Measurements from ENCODE around the gene PRR30.

DNA sequence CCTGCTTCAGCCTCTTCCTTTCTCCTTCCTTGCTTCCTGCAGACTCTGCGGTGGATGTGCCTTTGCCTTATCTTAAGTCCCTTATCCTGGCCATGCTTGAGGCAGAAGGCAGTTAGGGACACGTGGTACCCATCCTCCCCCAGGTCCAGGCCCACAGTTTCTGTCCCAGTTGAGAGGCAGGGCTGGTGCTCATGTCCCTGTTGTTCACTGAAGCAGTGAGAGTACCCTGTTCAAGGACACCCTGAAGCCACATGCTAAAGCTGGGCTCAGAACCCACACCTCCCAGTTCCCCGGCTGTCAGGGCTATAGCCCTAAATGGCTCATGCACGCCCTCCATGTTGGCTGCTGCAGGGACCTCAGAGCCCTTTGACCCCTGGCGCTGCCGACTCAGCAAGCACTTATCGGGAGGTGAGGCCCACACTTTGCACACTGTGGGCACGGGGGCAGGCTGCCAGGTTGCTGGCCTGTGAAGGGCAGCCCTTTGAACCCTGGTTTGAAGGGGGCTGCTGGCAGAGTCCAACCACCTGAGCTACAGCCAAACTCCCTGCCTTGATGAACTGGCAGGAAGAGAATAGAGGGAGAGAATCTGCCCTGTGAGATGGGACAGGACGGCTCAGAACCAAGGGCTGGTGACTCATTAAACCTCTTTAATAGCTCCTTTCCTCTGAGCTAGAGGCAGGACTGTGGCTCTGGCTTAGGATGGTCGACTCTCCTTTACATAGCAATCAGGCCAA, 46.3 kb downstream of the PRR30 start:
- TF ChIP-seq, protein P1, sequence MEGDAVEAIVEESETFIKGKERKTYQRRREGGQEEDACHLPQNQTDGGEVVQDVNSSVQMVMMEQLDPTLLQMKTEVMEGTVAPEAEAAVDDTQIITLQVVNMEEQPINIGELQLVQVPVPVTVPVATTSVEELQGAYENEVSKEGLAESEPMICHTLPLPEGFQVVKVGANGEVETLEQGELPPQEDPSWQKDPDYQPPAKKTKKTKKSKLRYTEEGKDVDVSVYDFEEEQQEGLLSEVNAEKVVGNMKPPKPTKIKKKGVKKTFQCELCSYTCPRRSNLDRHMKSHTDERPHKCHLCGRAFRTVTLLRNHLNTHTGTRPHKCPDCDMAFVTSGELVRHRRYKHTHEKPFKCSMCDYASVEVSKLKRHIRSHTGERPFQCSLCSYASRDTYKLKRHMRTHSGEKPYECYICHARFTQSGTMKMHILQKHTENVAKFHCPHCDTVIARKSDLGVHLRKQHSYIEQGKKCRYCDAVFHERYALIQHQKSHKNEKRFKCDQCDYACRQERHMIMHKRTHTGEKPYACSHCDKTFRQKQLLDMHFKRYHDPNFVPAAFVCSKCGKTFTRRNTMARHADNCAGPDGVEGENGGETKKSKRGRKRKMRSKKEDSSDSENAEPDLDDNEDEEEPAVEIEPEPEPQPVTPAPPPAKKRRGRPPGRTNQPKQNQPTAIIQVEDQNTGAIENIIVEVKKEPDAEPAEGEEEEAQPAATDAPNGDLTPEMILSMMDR (IDR thresholded peaks at IDR 0.05; ENCODE audit: extremely low read depth in 1 of 2, insufficient read depth in 1 of 2, low read depth in 1 of 2, low read length in 2 of 2), result no peak
- TF ChIP-seq POLR2A (IDR thresholded peaks at IDR 0.05; ENCODE audit: low read depth, low read length), result no peak
- TF ChIP-seq POLR2AphosphoS5 (IDR thresholded peaks at IDR 0.05; ENCODE audit: insufficient read depth, low read depth, low read length), result no peak
- TF ChIP-seq, protein P2, sequence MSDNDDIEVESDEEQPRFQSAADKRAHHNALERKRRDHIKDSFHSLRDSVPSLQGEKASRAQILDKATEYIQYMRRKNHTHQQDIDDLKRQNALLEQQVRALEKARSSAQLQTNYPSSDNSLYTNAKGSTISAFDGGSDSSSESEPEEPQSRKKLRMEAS (IDR thresholded peaks at IDR 0.05; ENCODE audit: insufficient read depth, insufficient read length), result no peak
- no peak for TF ChIP-seq EZH2 (IDR thresholded peaks at IDR 0.05; ENCODE audit: borderline replicate concordance, low read depth, low read length, severe bottlenecking)
- no peak for TF ChIP-seq FOS (IDR thresholded peaks at IDR 0.05; ENCODE audit: borderline replicate concordance, insufficient read depth, low read length)
- TF ChIP-seq MYC (IDR thresholded peaks at IDR 0.05; ENCODE audit: low read depth, low read length), result no peak

All from endothelial cell of umbilical vein (primary cell).